Measurements from ENCODE around the gene BTG2.
A peak's percentile ranks its signal among the peaks of the same experiment; 100 is the strongest.

The BTG2 gene

DNA sequence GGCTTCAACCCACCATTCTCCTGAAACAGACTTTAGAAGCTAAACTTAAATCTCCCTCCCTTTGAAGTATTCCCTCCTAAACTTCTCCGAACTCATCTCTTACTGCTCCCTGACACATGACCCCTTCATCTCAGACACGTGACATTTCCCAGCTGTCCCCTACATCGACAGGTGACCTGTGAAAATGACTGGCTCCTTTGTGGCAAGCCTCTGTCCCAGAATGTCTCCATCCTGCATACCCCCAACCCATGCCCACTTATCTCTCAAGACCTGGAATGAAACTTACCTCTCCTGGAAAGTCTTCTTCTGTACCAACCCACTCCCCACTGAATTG, 41.4 kb downstream of the BTG2 start:
- peak overlapping the region; percentile 75 to 92 for H3K27ac ChIP-seq
- no peak for TF ChIP-seq CTCF (IDR thresholded peaks at IDR 0.05)
- DNase-seq (ENCODE audit: low spot score): no peak
- H3K4me3 ChIP-seq: peak overlapping the region; percentile 22

- no peak for DNase-seq (ENCODE audit: low spot score)
- peak overlapping the region; percentile 86 to 92 for H3K27ac ChIP-seq
- peak overlapping the region; percentile 72 for H3K4me3 ChIP-seq
These were observed 43.8 kb downstream of the BTG2 start for GRCh38 chr1:203349166-203349565.

GRCh38 chr1:203349773-203350524, 44.6 kb downstream of the BTG2 start:
- no peak for TF ChIP-seq CTCF (IDR thresholded peaks at IDR 0.05)
- no peak for DNase-seq (ENCODE audit: low spot score)
- Histone ChIP-seq H3K27ac (peak overlapping the region; percentile 86 to 92), H3K4me3 (peak overlapping the region; percentile 72)

More at GRCh38 chr1:203349166-203349565, 43.8 kb downstream of the BTG2 start:
- TF ChIP-seq CTCF (IDR thresholded peaks at IDR 0.05): no peak

DNA sequence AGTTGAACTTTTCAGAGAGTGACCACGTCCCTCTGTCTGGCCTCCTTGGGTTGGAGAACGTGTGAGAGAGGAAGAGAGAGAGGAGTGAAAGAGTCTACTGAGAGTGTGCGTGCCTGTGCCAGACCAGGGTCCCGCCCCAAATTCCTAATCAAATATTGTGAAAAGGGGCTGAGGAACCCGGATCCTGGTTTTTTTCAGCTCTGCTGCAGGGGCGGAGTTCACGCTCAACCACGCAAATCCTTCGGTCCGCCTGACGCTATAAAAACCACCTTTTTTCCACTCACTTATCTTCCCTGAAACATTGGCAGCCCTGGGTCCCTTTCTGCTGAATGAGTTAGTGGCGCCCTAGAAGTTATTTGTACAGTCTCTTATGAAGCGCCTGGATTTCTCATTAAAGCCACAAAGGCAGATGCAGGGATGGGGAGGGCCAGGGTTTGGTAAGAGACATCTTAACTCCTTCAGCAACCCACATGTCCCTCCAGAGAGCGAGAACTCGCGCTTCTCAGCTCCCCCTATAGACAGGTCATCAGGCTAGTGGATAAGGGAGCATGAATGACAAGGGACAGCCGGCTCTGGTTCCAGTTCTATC, 45.8 kb downstream of the BTG2 start, which contains the start of gene FMOD:
Gene FMOD, minus strand, starts transcription at position 86 of the 589 bp plus-strand sequence. CDS start 2,852 bp downstream, outside the sequence.
- peak; percentile 92 for DNase-seq (ENCODE audit: low spot score)
- TF ChIP-seq CTCF (IDR thresholded peaks at IDR 0.05): no peak
- peak within 1 kb of the TSS; percentile 86 to 92 for H3K27ac ChIP-seq
- peak within 1 kb of the TSS; percentile 72 for H3K4me3 ChIP-seq

- peak overlapping the region; percentile 67 to 86 for H3K27ac ChIP-seq
- no peak for DNase-seq (ENCODE audit: low spot score)
- no peak for TF ChIP-seq CTCF (IDR thresholded peaks at IDR 0.05)
- H3K4me3 ChIP-seq: no peak overlapping the region
These were observed 48.2 kb downstream of the BTG2 start for GRCh38 chr1:203353486-203353885.

DNA sequence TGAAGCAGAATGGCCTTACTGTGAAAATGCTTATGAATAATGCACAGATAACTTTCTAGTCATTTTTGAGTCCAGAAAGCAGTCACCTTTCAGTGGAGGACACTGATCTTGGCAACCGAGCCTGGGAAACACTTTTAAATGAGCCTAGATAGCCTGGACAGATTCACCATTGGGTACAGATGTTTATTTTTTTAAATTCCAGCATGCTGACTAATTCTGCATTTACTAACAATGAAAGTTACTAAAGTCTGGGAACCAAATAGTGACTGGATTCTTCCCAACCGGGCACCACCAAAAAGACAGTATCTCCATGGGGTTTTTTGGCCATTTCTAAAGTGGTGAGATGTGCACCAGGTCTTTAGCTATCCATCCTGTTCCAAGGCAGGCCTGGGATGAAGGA, 48.9 kb downstream of the BTG2 start:
- TF ChIP-seq CTCF (IDR thresholded peaks at IDR 0.05): no peak
- H3K27ac ChIP-seq: peak overlapping the region; percentile 67 to 86
- H3K4me3 ChIP-seq: no peak overlapping the region
- DNase-seq (ENCODE audit: low spot score): no peak

Data from coronary artery (tissue), 2 donors.